ENCODE results near the gene C17orf107.
"Not testable (repeated sequence)": the region's sequence is repeated elsewhere in the genome, so short reads cannot be mapped to it uniquely, and the experiment has no call there.

Gene C17orf107

DNA sequence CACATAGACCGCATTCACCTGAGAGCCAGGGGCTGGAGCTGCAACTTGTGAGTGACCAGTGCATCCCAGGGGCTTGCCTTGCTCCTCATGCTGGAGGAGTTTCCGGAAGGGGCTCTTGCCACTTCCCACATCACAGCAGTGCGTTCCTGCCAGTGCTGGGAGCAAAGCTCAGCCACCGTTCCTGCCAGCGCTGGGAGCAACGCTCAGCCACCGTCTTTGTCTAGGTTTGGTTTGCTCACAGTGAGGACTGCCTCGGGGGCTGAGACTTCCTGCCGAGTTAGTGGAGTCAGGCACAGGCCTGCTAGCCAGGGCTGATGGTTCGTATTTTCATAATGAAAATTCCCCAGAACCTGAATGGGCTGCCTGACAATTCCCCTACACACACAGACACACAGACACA lies 9.0 kb downstream of the C17orf107 start:
- whole genome bisulfite sequencing, 2 donors (ENCODE audit: extremely low coverage in 2 of 2, insufficient read length in 2 of 2, insufficient replicate concordance in 1 of 2): no CpG with 5 or more reads among the region's 10 CpGs
- H3K27me3 ChIP-seq (ENCODE audit: control insufficient read depth in 3 of 3, insufficient read depth in 3 of 3, low read depth in 1 of 3, low read length in 3 of 3): peaks cover 0 to 2% (median 0%) of the 10 kb centered on the region in 3 experiments
- H3K4me3 ChIP-seq (ENCODE audit: low read length in 2 of 2): peak overlapping the region in 1 of 2 donors; percentile 20
- peak overlapping the region; percentile 95 for H2AFZ ChIP-seq (ENCODE audit: low read length)
- no peak overlapping the region for H4K8ac ChIP-seq (ENCODE audit: low read depth, low read length)
- no peaks in the 10 kb centered on the region for H3K9me3 ChIP-seq (replicated peaks in 1 of 2; ENCODE audit: control insufficient read depth in 2 of 2, insufficient read depth in 1 of 2, low read depth in 1 of 2, low read length in 2 of 2)
- H4K91ac ChIP-seq (ENCODE audit: low read depth, low read length, poor library complexity): no peak overlapping the region
- H2BK5ac ChIP-seq (ENCODE audit: low read length): no peak overlapping the region
- H3K18ac ChIP-seq (ENCODE audit: low read length): peak overlapping the region; percentile 72
- H3K23ac ChIP-seq (ENCODE audit: low read depth, low read length, poor library complexity): no peak overlapping the region
- no peak overlapping the region for H3K4ac ChIP-seq (ENCODE audit: low read length)
- peaks cover 8 to 9% of the 10 kb centered on the region in 2 donors for H3K4me1 ChIP-seq (ENCODE audit: control insufficient read depth in 2 of 2, insufficient read depth in 1 of 2, low read depth in 1 of 2, low read length in 2 of 2)
- H2BK15ac ChIP-seq (ENCODE audit: low read length): no peak overlapping the region
- DNase-seq (ENCODE audit: low spot score): no peak
- H3K9ac ChIP-seq (ENCODE audit: low read depth, low read length, poor library complexity): peak overlapping the region; percentile 79
- H3K36me3 ChIP-seq (replicated peaks in 1 of 2; ENCODE audit: control insufficient read depth in 2 of 2, insufficient read depth in 2 of 2, low read length in 2 of 2): no peaks in the 10 kb centered on the region
- no peak overlapping the region for H3K4me2 ChIP-seq (ENCODE audit: insufficient read depth, low read length, poor library complexity, severe bottlenecking)
- H2BK120ac ChIP-seq (ENCODE audit: low read depth, low read length): no peak overlapping the region
- H3K79me1 ChIP-seq (ENCODE audit: low read depth, low read length): no peaks in the 10 kb centered on the region
- no peak overlapping the region for H2AK5ac ChIP-seq (ENCODE audit: low read depth, low read length)
- no peak overlapping the region for H2BK12ac ChIP-seq (ENCODE audit: low read length)
- no peak overlapping the region for H3K27ac ChIP-seq (replicated peaks; ENCODE audit: low read length)
- H3K14ac ChIP-seq (ENCODE audit: low read length): peak overlapping the region; percentile 57

DNA sequence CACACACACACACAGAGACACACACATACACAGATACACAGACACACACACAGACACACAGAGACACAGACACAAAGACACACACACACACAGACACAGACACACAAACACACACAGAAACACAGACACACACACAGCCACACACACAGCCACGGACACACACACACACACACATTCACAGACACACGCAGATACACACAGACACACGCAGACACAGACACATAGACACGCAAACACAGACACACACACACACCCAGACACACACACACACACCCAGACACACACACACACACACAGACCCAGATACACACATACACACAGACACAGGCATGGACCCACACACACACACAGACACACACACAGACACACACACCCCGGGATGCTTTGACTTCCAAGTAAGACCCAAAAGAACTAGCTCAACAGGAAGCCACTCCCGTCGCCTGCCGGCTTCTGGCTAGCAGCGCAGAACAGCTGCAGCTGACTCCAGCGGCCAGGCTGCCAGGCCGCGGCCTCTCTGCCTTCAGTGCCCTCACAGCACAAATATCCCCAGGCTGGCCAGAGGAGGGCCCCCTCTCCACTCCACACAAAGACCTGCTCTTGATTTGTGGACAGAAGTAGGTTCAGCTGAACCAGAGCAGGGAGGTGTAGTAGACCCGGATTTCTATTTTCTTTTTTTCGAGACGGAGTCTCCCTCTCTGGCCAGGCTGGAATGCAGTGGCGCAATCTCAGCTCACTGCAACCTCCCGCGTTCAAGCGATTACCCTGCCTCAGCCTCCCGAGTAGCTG lies 9.6 kb downstream of the C17orf107 start:
- Histone ChIP-seq H4K91ac (ENCODE audit: low read depth, low read length, poor library complexity) (no peak overlapping the region), H3K4me1 (ENCODE audit: control insufficient read depth in 2 of 2, insufficient read depth in 1 of 2, low read depth in 1 of 2, low read length in 2 of 2) (peaks cover 8 to 9% of the 10 kb centered on the region in 2 donors), H3K79me1 (ENCODE audit: low read depth, low read length) (no peaks in the 10 kb centered on the region), H3K4ac (ENCODE audit: low read length) (no peak overlapping the region), H2BK12ac (ENCODE audit: low read length) (no peak overlapping the region), H3K27me3 (ENCODE audit: control insufficient read depth in 3 of 3, insufficient read depth in 3 of 3, low read depth in 1 of 3, low read length in 3 of 3) (peaks cover 0 to 2% (median 0%) of the 10 kb centered on the region in 3 experiments), H2BK5ac (ENCODE audit: low read length) (no peak overlapping the region), H2BK15ac (ENCODE audit: low read length) (no peak overlapping the region), H2AK5ac (ENCODE audit: low read depth, low read length) (no peak overlapping the region), H4K8ac (ENCODE audit: low read depth, low read length) (no peak overlapping the region), H3K27ac (replicated peaks; ENCODE audit: low read length) (no peak overlapping the region), H3K36me3 (replicated peaks in 1 of 2; ENCODE audit: control insufficient read depth in 2 of 2, insufficient read depth in 2 of 2, low read length in 2 of 2) (no peaks in the 10 kb centered on the region), H3K14ac (ENCODE audit: low read length) (peak overlapping the region; percentile 57), H3K4me3 (ENCODE audit: low read length in 2 of 2) (peak overlapping the region; percentile 7 to 20), H3K9ac (ENCODE audit: low read depth, low read length, poor library complexity) (peak overlapping the region; percentile 79), H2AFZ (ENCODE audit: low read length) (peak overlapping the region; percentile 95), H3K9me3 (replicated peaks in 1 of 2; ENCODE audit: control insufficient read depth in 2 of 2, insufficient read depth in 1 of 2, low read depth in 1 of 2, low read length in 2 of 2) (no peaks in the 10 kb centered on the region), H3K18ac (ENCODE audit: low read length) (peak overlapping the region; percentile 36), H3K4me2 (ENCODE audit: insufficient read depth, low read length, poor library complexity, severe bottlenecking) (no peak overlapping the region), H2BK120ac (ENCODE audit: low read depth, low read length) (no peak overlapping the region), H3K23ac (ENCODE audit: low read depth, low read length, poor library complexity) (no peak overlapping the region)
- peak; percentile 71 for DNase-seq (ENCODE audit: low spot score)
- WGBS, 2 donors (ENCODE audit: extremely low coverage in 2 of 2, insufficient read length in 2 of 2, insufficient replicate concordance in 1 of 2): no CpG with 5 or more reads among the region's 20 CpGs

DNA sequence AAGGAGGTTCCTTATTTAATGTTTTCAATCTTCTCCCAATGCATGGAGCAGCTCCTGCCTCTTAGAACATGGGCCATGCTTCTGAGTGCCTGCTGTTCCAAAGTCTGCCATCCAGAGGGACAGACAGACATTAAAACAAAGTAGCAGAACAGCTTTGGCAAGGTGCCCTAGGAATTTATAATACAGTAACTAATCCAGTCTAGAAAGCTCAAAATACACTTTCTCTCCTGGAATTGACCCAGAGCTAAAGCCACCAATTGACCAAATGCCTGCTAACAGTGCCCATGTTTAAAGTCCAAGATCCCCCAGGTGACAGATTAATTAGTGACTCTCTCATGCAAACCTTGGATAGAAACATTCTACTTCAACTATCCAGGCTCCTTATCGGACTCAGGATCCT lies 14.7 kb downstream of the C17orf107 start:
- no CpG with 5 or more reads among the region's 1 CpG for WGBS, 2 donors (ENCODE audit: extremely low coverage in 2 of 2, insufficient read length in 2 of 2, insufficient replicate concordance in 1 of 2)
- no peaks in the 10 kb centered on the region for H3K36me3 ChIP-seq (replicated peaks in 1 of 2; ENCODE audit: control insufficient read depth in 2 of 2, insufficient read depth in 2 of 2, low read length in 2 of 2)
- no peak overlapping the region for H2AK5ac ChIP-seq (ENCODE audit: low read depth, low read length)
- no peak overlapping the region for H2BK5ac ChIP-seq (ENCODE audit: low read length)
- H3K9ac ChIP-seq (ENCODE audit: low read depth, low read length, poor library complexity): no peak overlapping the region
- H3K14ac ChIP-seq (ENCODE audit: low read length): no peak overlapping the region
- H2AFZ ChIP-seq (ENCODE audit: low read length): no peak overlapping the region
- no peak for DNase-seq (ENCODE audit: low spot score)
- no peak overlapping the region for H3K18ac ChIP-seq (ENCODE audit: low read length)
- H3K4me2 ChIP-seq (ENCODE audit: insufficient read depth, low read length, poor library complexity, severe bottlenecking): no peak overlapping the region
- no peak overlapping the region for H2BK12ac ChIP-seq (ENCODE audit: low read length)
- H3K79me1 ChIP-seq (ENCODE audit: low read depth, low read length): no peaks in the 10 kb centered on the region
- H3K27ac ChIP-seq (replicated peaks; ENCODE audit: low read length): no peak overlapping the region
- no peak overlapping the region for H4K8ac ChIP-seq (ENCODE audit: low read depth, low read length)
- H2BK120ac ChIP-seq (ENCODE audit: low read depth, low read length): no peak overlapping the region
- H3K9me3 ChIP-seq (replicated peaks in 1 of 2; ENCODE audit: control insufficient read depth in 2 of 2, insufficient read depth in 1 of 2, low read depth in 1 of 2, low read length in 2 of 2): no peaks in the 10 kb centered on the region
- no peaks in the 10 kb centered on the region for H3K27me3 ChIP-seq (ENCODE audit: control insufficient read depth in 3 of 3, insufficient read depth in 3 of 3, low read depth in 1 of 3, low read length in 3 of 3)
- H3K4me3 ChIP-seq (ENCODE audit: low read length in 2 of 2): no peak overlapping the region
- H3K23ac ChIP-seq (ENCODE audit: low read depth, low read length, poor library complexity): no peak overlapping the region
- no peak overlapping the region for H4K91ac ChIP-seq (ENCODE audit: low read depth, low read length, poor library complexity)
- H2BK15ac ChIP-seq (ENCODE audit: low read length): no peak overlapping the region
- H3K4ac ChIP-seq (ENCODE audit: low read length): no peak overlapping the region
- H3K4me1 ChIP-seq (ENCODE audit: control insufficient read depth in 2 of 2, insufficient read depth in 1 of 2, low read depth in 1 of 2, low read length in 2 of 2): peaks cover 0 to 2% of the 10 kb centered on the region in 2 donors

DNA sequence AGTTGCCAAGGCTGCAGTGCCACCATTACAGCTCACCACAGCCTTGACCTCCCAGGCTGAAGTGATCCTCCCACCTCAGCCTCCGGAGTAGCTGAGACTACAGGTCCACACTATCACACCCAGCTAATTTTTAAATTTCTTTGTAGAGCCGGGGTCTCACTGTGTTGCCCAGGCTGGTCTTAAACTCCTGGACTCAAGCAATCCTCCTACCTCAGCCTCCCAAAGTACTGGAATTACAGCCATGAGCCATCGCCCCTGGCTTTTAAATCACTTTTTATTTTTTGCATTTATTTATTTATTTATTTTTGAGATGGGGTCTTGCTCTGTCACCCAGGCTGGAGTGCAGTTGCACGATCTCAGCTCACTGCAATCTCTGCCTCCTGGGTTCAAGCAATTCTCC lies 15.2 kb downstream of the C17orf107 start:
- not testable (repeated sequence) for H2BK120ac ChIP-seq (ENCODE audit: low read depth, low read length); H3K23ac ChIP-seq (ENCODE audit: low read depth, low read length, poor library complexity); H4K91ac ChIP-seq (ENCODE audit: low read depth, low read length, poor library complexity); H3K18ac ChIP-seq (ENCODE audit: low read length); H3K27me3 ChIP-seq (ENCODE audit: control insufficient read depth in 3 of 3, insufficient read depth in 3 of 3, low read depth in 1 of 3, low read length in 3 of 3); H3K4me2 ChIP-seq (ENCODE audit: insufficient read depth, low read length, poor library complexity, severe bottlenecking); H3K4ac ChIP-seq (ENCODE audit: low read length); H2AK5ac ChIP-seq (ENCODE audit: low read depth, low read length); DNase-seq (ENCODE audit: low spot score); H3K9me3 ChIP-seq (replicated peaks in 1 of 2; ENCODE audit: control insufficient read depth in 2 of 2, insufficient read depth in 1 of 2, low read depth in 1 of 2, low read length in 2 of 2); H3K4me3 ChIP-seq (ENCODE audit: low read length in 2 of 2); H3K14ac ChIP-seq (ENCODE audit: low read length); H2BK12ac ChIP-seq (ENCODE audit: low read length); H3K79me1 ChIP-seq (ENCODE audit: low read depth, low read length); H3K9ac ChIP-seq (ENCODE audit: low read depth, low read length, poor library complexity); H2BK5ac ChIP-seq (ENCODE audit: low read length); H3K27ac ChIP-seq (replicated peaks; ENCODE audit: low read length); H3K36me3 ChIP-seq (replicated peaks in 1 of 2; ENCODE audit: control insufficient read depth in 2 of 2, insufficient read depth in 2 of 2, low read length in 2 of 2); H2AFZ ChIP-seq (ENCODE audit: low read length); H2BK15ac ChIP-seq (ENCODE audit: low read length); H3K4me1 ChIP-seq (ENCODE audit: control insufficient read depth in 2 of 2, insufficient read depth in 1 of 2, low read depth in 1 of 2, low read length in 2 of 2); H4K8ac ChIP-seq (ENCODE audit: low read depth, low read length)
- whole genome bisulfite sequencing, 2 donors (ENCODE audit: extremely low coverage in 2 of 2, insufficient read length in 2 of 2, insufficient replicate concordance in 1 of 2): no CpG with 5 or more reads among the region's 4 CpGs
